SK-N-SH (cell line): Measurements from ENCODE around the gene ANO6. TPM values are rescaled to one million over a fixed set of nuclear protein-coding genes. Genes with fewer than 3 reads are reported as not detected.

Experiments
- CTCF ChIA-PET: fragments of 300-600, 350-600 bp; formaldehyde crosslinking; extraction: SDS; loops from one replicate; lab custom pipeline; 2021; lab: Yijun Ruan, JAX
- POLR2A ChIA-PET: fragments of 350-600 bp; sonication (Branson Sonifier 250); formaldehyde crosslinking; extraction: SDS; loops from one replicate; lab custom pipeline; 2020; ENCODE audit warnings: antibody characterized with exemption, inconsistent platforms; lab: Yijun Ruan, JAX
- DNase-seq: peaks from one replicate; pipeline ENCODE4 v3.0.0; 2012
- H2AFZ ChIP-seq: fragments of 200-600 bp; sonication (generic); 2 replicates; pipeline ENCODE4 v1.8.1; 2016; ENCODE audit warnings: antibody characterized with exemption, mild to moderate bottlenecking, low read depth
- H3F3A ChIP-seq: fragments of 200-600 bp; sonication (generic); replicated peaks from 2 replicates; pipeline ENCODE3; 2016; ENCODE audit warnings: antibody characterized with exemption, mild to moderate bottlenecking; ENCODE audit not compliant: insufficient read depth
- H3K27ac ChIP-seq, 2 experiments: fragments of 200-500 bp in 1 of 2; fragments of 200-600 bp in 1 of 2; sonication (Bioruptor generic) in 1 of 2; sonication (generic), shearing (Covaris generic) in 1 of 2; 2 replicates each; pipeline versions ENCODE4 v1.5.1 to v1.6.1; 2014 to 2016; ENCODE audit warnings: low read depth in 2 of 2, inconsistent platforms in 1 of 2, low read length in 1 of 2, mild to moderate bottlenecking in 1 of 2, mixed read lengths in 1 of 2
- H3K27me3 ChIP-seq: fragments of 200-600 bp; sonication (generic), shearing (Covaris generic); 2 replicates; pipeline ENCODE4 v1.6.1; 2016; ENCODE audit warnings: mixed run types; ENCODE audit not compliant: insufficient read depth
- H3K36me3 ChIP-seq, 2 experiments: fragments of 200-500 bp in 1 of 2; fragments of 200-600 bp in 1 of 2; sonication (Bioruptor generic) in 1 of 2; sonication (generic) in 1 of 2; replicated peaks in 1 of 2; 2 replicates each; pipeline versions ENCODE3 to v1.5.1; 2014 to 2016; ENCODE audit warnings: low read length in 1 of 2, mild to moderate bottlenecking in 1 of 2; ENCODE audit not compliant: insufficient read depth in 2 of 2, control insufficient read depth in 1 of 2
- H3K4me1 ChIP-seq, 2 experiments: fragments of 200-500 bp in 1 of 2; fragments of 200-600 bp in 1 of 2; sonication (Bioruptor generic) in 1 of 2; sonication (generic), shearing (Covaris generic) in 1 of 2; 2 replicates each; pipeline versions ENCODE4 v1.5.1 to v1.6.1; 2014 to 2016; ENCODE audit warnings: low read depth in 1 of 2, low read length in 1 of 2, mixed run types in 1 of 2; ENCODE audit not compliant: insufficient read depth in 2 of 2, control insufficient read depth in 1 of 2
- H3K4me2 ChIP-seq: fragments of 200-600 bp; sonication (generic), shearing (Covaris generic); 2 replicates; pipeline ENCODE4 v1.6.1; 2017; ENCODE audit warnings: mixed run types
- H3K4me3 ChIP-seq, 2 experiments: fragments of 200-500 bp in 1 of 2; fragments of 200-600 bp in 1 of 2; sonication (Bioruptor generic) in 1 of 2; sonication (generic), shearing (Covaris generic) in 1 of 2; 2 replicates each; pipeline versions ENCODE4 v1.5.1 to v1.8.1; 2014 to 2016; ENCODE audit warnings: low read depth in 2 of 2, inconsistent platforms in 1 of 2, low read length in 1 of 2, mild to moderate bottlenecking in 1 of 2, mixed read lengths in 1 of 2, moderate library complexity in 1 of 2
- H3K79me2 ChIP-seq: fragments of 200-600 bp; sonication (generic); 2 replicates; pipeline ENCODE4 v1.8.1; 2017; ENCODE audit warnings: mild to moderate bottlenecking; ENCODE audit not compliant: insufficient read depth
- H3K9ac ChIP-seq: fragments of 200-600 bp; sonication (generic); 2 replicates; pipeline ENCODE4 v1.6.1; 2017; ENCODE audit warnings: mixed run types
- H3K9me2 ChIP-seq: fragments of 200-600 bp; sonication (generic); 2 replicates; pipeline ENCODE4 v1.6.1; 2017; ENCODE audit warnings: mixed run types
- H3K9me3 ChIP-seq: fragments of 200-600 bp; sonication (generic); 2 replicates; pipeline ENCODE4 v1.6.1; 2017; ENCODE audit warnings: mixed run types, mild to moderate bottlenecking, moderate library complexity
- H4K20me1 ChIP-seq: fragments of 200-600 bp; sonication (generic); 2 replicates; pipeline ENCODE4 v1.6.1; 2017; ENCODE audit warnings: mild to moderate bottlenecking, mixed run types; ENCODE audit not compliant: insufficient read depth
- CTCF ChIP-seq: fragments of 200-600 bp; sonication (generic); IDR thresholded peaks from 2 replicates; pipeline ENCODE4 v1.6.1; 2017; ENCODE audit warnings: antibody characterized with exemption, mild to moderate bottlenecking, moderate library complexity
- EZH2phosphoT487 ChIP-seq: fragments of 200-600 bp; sonication (generic); IDR thresholded peaks from 2 replicates; pipeline ENCODE4 v1.6.1; 2017; ENCODE audit warnings: low read depth, mixed run types, mild to moderate bottlenecking, antibody characterized with exemption, moderate library complexity, borderline replicate concordance
- FOSL2 ChIP-seq: IDR thresholded peaks from 2 replicates; pipeline ENCODE4 v1.4.0; 2012; ENCODE audit warnings: low read depth, mild to moderate bottlenecking, moderate library complexity, borderline replicate concordance
- FOXJ3 ChIP-seq: sonication (generic); formaldehyde crosslinking; IDR thresholded peaks from 2 replicates; pipeline ENCODE4 v1.5.1; 2020; ENCODE audit warnings: mild to moderate bottlenecking, missing genetic modification reagents
- GATA2 ChIP-seq: sonication (generic); formaldehyde crosslinking; IDR thresholded peaks from 2 replicates; pipeline ENCODE4 v1.5.0; 2020; ENCODE audit warnings: mild to moderate bottlenecking, missing genetic modification reagents
- IRF3 ChIP-seq: fragments of 150-350 bp; IDR thresholded peaks from 2 replicates; pipeline ENCODE4 v1.6.1; 2016; ENCODE audit warnings: mild to moderate bottlenecking, low read depth, low read length
- JUND ChIP-seq: IDR thresholded peaks from 2 replicates; pipeline ENCODE4 v1.4.0; 2012
- NRF1 ChIP-seq: IDR thresholded peaks from 2 replicates; pipeline ENCODE4 v1.6.1; 2012; ENCODE audit warnings: low read depth, mild to moderate bottlenecking, low read length
- PBX3 ChIP-seq: IDR thresholded peaks from 2 replicates; pipeline ENCODE4; 2012
- POLR2AphosphoS5 ChIP-seq: IDR thresholded peaks from 2 replicates; pipeline ENCODE4 v1.6.1; 2012; ENCODE audit warnings: low read depth, low read length
- RCOR1 ChIP-seq: fragments of 150-350 bp; IDR thresholded peaks from 2 replicates; pipeline ENCODE4 v1.6.1; 2017; ENCODE audit warnings: antibody characterized with exemption, low read length
- SIN3A ChIP-seq: IDR thresholded peaks from 2 replicates; pipeline ENCODE4 v1.6.1; 2012; ENCODE audit warnings: low read depth, mild to moderate bottlenecking, low read length, moderate library complexity, borderline replicate concordance
- TEAD4 ChIP-seq: IDR thresholded peaks from 2 replicates; pipeline ENCODE4 v1.4.0; 2012; ENCODE audit warnings: mild to moderate bottlenecking, borderline replicate concordance; ENCODE audit not compliant: insufficient read depth
- WGBS: methylation state at CpG from one replicate; pipeline ENCODE4 v1.1.6; 2017; ENCODE audit warnings: low lambda C conversion rate; 5-methylcytosine and 5-hydroxymethylcytosine counted together
- polyA plus RNA-seq, 3 experiments: library from polyadenylated mRNA; depleted of rRNA; stranded (reverse); fragments of >200 nt; gene quantifications; 2 replicates each; pipeline ENCODE4 v1.2.3, GENCODE V29; 2012
- TF ChIP-seq, protein P1 (sequence below): fragments of 150-350 bp; IDR thresholded peaks from 2 replicates; pipeline ENCODE4 v1.6.1; 2017; ENCODE audit warnings: antibody characterized with exemption, low read length, low read depth, borderline replicate concordance
- TF ChIP-seq, protein P2 (sequence below): IDR thresholded peaks from 2 replicates; pipeline ENCODE4 v1.4.0; 2012; ENCODE audit warnings: low read depth

Gene ANO6
- polyA plus RNA-seq, 1 of the 3 experiments (the other 2 are of a cell fraction): 20.1 TPM

GRCh38 chr12:45191239-45191638 is 24.7 kb upstream of the ANO6 start:
- POLR2A ChIA-PET: no interaction called here
- no peak overlapping the region for H3K4me2 ChIP-seq
- H3K79me2 ChIP-seq: no peaks in the 10 kb centered on the region
- H3K9me3 ChIP-seq: no peaks in the 10 kb centered on the region
- no peak overlapping the region for H3K9ac ChIP-seq
- H3K9me2 ChIP-seq: no peaks in the 10 kb centered on the region
- H3F3A ChIP-seq: peaks cover 15% of the 10 kb centered on the region
- no peak overlapping the region for H3K4me3 ChIP-seq
- 100% methylated on average over 1 of the region's 1 CpG for WGBS
- H3K27me3 ChIP-seq: no peaks in the 10 kb centered on the region
- CTCF ChIA-PET: interaction anchor here (1.4 to 1.7 kb wide), 2 partner anchors 8 to 24 kb away, joined by 3 to 7 read pairs; partner anchors contain the start of gene ANO6
- no peak for TF ChIP-seq FOSL2
- no peak for TF ChIP-seq SIN3A
- TF ChIP-seq, protein P1, sequence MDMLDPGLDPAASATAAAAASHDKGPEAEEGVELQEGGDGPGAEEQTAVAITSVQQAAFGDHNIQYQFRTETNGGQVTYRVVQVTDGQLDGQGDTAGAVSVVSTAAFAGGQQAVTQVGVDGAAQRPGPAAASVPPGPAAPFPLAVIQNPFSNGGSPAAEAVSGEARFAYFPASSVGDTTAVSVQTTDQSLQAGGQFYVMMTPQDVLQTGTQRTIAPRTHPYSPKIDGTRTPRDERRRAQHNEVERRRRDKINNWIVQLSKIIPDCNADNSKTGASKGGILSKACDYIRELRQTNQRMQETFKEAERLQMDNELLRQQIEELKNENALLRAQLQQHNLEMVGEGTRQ: no peak
- no peak for TF ChIP-seq IRF3
- no peak for TF ChIP-seq EZH2phosphoT487
- TF ChIP-seq TEAD4: no peak
- TF ChIP-seq FOXJ3 (CRISPR knock-in tag): no peak
- TF ChIP-seq, protein P2, sequence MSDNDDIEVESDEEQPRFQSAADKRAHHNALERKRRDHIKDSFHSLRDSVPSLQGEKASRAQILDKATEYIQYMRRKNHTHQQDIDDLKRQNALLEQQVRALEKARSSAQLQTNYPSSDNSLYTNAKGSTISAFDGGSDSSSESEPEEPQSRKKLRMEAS: no peak
- TF ChIP-seq PBX3: no peak
- TF ChIP-seq RCOR1: no peak
- no peak for TF ChIP-seq NRF1
- TF ChIP-seq JUND: no peak
- no peak for TF ChIP-seq CTCF
- TF ChIP-seq GATA2 (CRISPR knock-in tag): no peak
- no peak for TF ChIP-seq POLR2AphosphoS5
- DNase-seq: no peak
- H3K36me3 ChIP-seq: no peaks in the 10 kb centered on the region
- peaks cover 0 to 14% of the 10 kb centered on the region in 2 experiments; a peak in 2 of 4 replicates for H3K4me1 ChIP-seq
- no peak overlapping the region for H3K27ac ChIP-seq
- no peak overlapping the region for H2AFZ ChIP-seq
- H4K20me1 ChIP-seq: no peaks in the 10 kb centered on the region
